Glomerular endothelial cell (primary cell): ENCODE results near the gene NDUFA11. TPM values are rescaled to one million over a fixed set of nuclear protein-coding genes. Genes with fewer than 3 reads are reported as not detected.
"Not testable (repeated sequence)": the region's sequence is repeated elsewhere in the genome, so short reads cannot be mapped to it uniquely, and the experiment has no call there.

Source experiments
- DNase-seq: peaks from one replicate; pipeline ENCODE4 v3.0.0-alpha.2; 2011; ENCODE audit warnings: low read depth, low spot score; ENCODE audit errors: extremely low read depth
- total RNA-seq: library from RNA; depleted of rRNA; stranded (reverse); fragments of >200 nt; gene quantifications from 2 replicates; pipeline ENCODE4 v1.2.3, GENCODE V29; 2015

Gene NDUFA11
- total RNA-seq, 1 donor from 2014 or later = 251 TPM

DNA sequence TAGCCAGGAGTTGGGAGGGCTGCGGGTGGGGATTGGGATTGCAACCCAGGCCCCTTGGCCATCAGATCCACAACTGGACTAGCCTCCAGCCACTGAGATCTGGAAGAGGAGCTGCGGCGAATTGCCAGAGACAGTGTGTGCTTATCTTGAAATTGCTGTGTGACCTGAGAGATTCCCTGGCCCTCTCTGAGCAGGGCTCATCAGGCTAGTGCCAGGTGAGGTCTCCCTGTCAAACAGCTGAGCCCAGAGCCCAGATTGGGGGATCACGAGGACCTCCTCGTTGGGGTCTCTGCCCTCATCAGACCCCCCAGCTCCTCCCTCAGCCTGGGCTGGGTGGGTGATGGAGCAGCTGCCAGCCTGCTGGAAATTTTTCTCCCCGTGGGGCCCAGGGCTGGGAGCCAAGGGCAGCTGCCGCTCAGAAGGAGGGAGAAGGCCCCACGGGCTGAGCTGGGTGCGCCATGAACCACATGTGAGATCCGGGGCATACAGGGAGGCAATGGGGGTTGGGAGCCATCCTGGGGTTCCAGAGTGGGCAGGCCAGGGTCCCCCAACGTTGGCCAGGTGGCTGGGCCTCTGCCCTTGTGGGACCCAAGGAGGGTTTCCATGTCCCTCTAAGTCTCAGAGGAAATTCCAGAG is 40.4 kb downstream of the NDUFA11 start:
- no peak for DNase-seq

- no peak for DNase-seq
These were observed 46.1 kb downstream of the NDUFA11 start for GRCh38 chr19:5857203-5858081.

GRCh38 chr19:5855151-5855550 is 48.4 kb downstream of the NDUFA11 start:
- DNase-seq = not testable (repeated sequence)

GRCh38 chr19:5854121-5854520 is 49.5 kb downstream of the NDUFA11 start:
- DNase-seq = not testable (repeated sequence)

DNA sequence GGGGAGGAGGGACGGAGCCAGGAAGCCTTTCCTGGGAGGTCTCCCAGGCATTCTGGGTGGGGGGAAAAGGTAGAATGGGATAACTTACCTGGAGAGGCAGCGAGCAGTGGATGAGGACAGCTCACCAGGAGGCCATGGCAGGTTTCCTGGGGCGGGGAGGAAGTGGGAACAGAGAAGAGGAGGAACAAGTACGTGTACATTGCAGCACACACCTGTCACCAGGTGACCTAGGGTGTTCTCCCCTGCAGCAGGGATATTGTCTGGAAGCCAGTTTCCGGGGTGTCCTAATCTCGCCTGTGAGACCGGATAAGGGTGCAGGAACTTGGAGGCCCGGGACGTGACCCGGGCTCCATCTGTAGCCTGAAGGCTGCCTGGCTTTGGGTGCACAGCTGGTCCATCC is 52.3 kb downstream of the NDUFA11 start, which contains the start of gene FUT3:
Gene FUT3, minus strand, starts transcription at position 148 of the 400 bp plus-strand sequence.
- no peak for DNase-seq

GRCh38 chr19:5850743-5851293 is 52.8 kb downstream of the NDUFA11 start:
- no peak for DNase-seq

DNA sequence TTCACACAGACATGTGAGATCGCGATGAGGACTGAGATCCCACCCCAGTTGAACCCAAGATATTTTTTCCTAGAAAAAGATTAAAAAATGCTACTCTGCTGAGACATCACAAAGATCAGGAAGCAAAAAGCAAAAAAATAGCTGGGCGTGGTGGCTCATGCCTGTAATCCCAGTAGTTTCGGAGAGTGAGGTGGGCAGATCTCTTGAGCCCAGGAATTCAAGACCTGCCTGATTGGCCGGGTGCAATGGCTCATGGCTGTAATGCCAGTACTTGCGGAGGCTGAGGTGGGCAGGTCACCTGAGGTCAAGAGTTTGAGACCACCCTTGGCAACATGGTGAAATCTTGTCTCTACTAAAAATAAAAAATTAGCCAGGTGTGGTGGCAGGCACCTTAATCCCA is 53.4 kb downstream of the NDUFA11 start:
- no peak for DNase-seq

GRCh38 chr19:5848621-5849020 is 55.0 kb downstream of the NDUFA11 start:
- not testable (repeated sequence) for DNase-seq

DNA sequence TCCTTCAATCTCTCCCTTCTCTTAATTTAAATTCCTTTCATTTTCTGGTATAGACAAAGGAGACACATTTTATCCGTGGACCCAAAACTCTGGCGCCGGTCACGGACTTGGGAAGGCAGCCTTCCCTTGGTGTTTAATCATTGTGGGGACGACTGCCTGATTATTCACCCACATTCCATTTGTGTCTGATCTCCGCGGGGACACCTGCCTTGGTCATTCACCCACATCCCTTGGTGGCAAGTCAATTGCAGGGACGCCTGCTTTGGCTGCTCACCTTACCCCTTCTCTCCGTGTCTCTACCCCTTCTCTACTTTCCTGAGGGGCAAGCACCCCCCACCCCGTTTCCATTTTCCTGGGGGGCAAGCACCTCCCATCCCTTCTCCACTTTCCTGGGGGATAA is 55.7 kb downstream of the NDUFA11 start:
- not testable (repeated sequence) for DNase-seq

Other genes with a start within 250 kb of the NDUFA11 start
- 62.1 and 64.9 TPM in 2 replicates for gene MICOS13, start 223.3 kb downstream of the NDUFA11 start, total RNA-seq
- 20.2 and 28.2 TPM in 2 replicates for gene HSD11B1L, start 222.8 kb downstream of the NDUFA11 start, total RNA-seq
- gene RPL36, start 213.5 kb downstream of the NDUFA11 start, total RNA-seq = 869 and 1,268 TPM in 2 replicates
- 75.9 and 123 TPM in 2 replicates for gene LONP1, start 183.6 kb downstream of the NDUFA11 start, total RNA-seq
- not detected in 2 replicates for gene CATSPERD, start 183.2 kb downstream of the NDUFA11 start, total RNA-seq
- 0.29 and 0.76 TPM in 2 replicates for gene PRR22, start 119.0 kb downstream of the NDUFA11 start, total RNA-seq
- gene DUS3L, start 112.6 kb downstream of the NDUFA11 start, total RNA-seq = 15.2 and 32.7 TPM in 2 replicates
- gene NRTN, start 98.7 kb downstream of the NDUFA11 start, total RNA-seq = not detected in 2 replicates
- gene FUT6, start 64.1 kb downstream of the NDUFA11 start, total RNA-seq = not detected in 2 replicates
- gene FUT3, start 52.3 kb downstream of the NDUFA11 start, total RNA-seq = not detected in 2 replicates
- gene FUT5, start 33.2 kb downstream of the NDUFA11 start, total RNA-seq = not detected in 2 replicates
- 3.2 and 6.1 TPM in 2 replicates for gene VMAC, start 1.1 kb upstream of the NDUFA11 start, total RNA-seq
- gene CAPS, start 10.5 kb upstream of the NDUFA11 start, total RNA-seq = 3.7 and 8.4 TPM in 2 replicates
- gene RANBP3, start 74.3 kb upstream of the NDUFA11 start, total RNA-seq = 49.5 and 76.5 TPM in 2 replicates
- 5.3 and 7.9 TPM in 2 replicates for gene RFX2, start 206.7 kb upstream of the NDUFA11 start, total RNA-seq
- not detected in 2 replicates for gene ACSBG2, start 231.9 kb upstream of the NDUFA11 start, total RNA-seq